Spleen (tissue), 7 donors: ENCODE results near the gene PAM.

Experiments
- POLR2A ChIP-seq, 3 donors: fragments of 450-650 bp; IDR thresholded peaks; one replicate each; pipeline ENCODE4 v1.5.1; 2017; ENCODE audit warnings: antibody characterized with exemption in 3 of 3, mild to moderate bottlenecking in 1 of 3
- POLR2AphosphoS5 ChIP-seq, 3 donors: sonication (generic); formaldehyde crosslinking; IDR thresholded peaks; one replicate each; pipeline ENCODE4 v1.5.1; 2017; ENCODE audit warnings: antibody characterized with exemption in 3 of 3
- TF ChIP-seq, protein P1 (sequence below), 11 experiments: fragments of 200-600 bp in 7 of 11; fragments of 450-650 bp in 4 of 11; sonication (generic) in 4 of 11; IDR thresholded peaks in 8 of 11; conservative IDR thresholded peaks in 3 of 11; 1 replicate in 7 of 11; 2 replicates in 4 of 11; pipeline versions ENCODE4 v1.4.0 to v1.8.0; 2016 to 2021; ENCODE audit warnings: antibody characterized with exemption in 11 of 11, inconsistent platforms in 4 of 11, mild to moderate bottlenecking in 1 of 11
- donor health status: DM: no; HTN: no; CAD: no; lungs with moderate emphysema.
- donor health status: DM: no; HTN: no; CAD: no.
- donor health status: DM: no; HTN: no; CAD: no.

DNA sequence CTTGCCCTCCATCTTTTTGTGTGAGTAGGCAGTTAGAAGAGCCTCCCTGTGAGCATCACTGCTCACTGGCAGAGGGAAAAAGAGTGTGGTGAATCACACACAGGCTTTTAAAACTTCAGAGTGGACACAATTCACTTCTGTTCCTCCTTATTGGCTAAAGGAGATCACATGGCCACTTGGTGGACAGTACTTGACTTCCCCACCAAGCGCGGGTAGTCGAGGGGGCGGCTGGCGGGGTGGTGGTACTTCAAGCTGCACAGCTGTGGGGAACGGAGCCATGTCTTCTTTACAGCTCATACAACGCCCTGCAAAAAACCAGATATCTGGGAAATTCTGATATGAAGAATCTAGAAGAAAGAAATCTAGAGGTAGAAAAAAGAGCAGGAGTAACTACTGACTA, 95.4 kb downstream of the PAM start:
- TF ChIP-seq, protein P1, sequence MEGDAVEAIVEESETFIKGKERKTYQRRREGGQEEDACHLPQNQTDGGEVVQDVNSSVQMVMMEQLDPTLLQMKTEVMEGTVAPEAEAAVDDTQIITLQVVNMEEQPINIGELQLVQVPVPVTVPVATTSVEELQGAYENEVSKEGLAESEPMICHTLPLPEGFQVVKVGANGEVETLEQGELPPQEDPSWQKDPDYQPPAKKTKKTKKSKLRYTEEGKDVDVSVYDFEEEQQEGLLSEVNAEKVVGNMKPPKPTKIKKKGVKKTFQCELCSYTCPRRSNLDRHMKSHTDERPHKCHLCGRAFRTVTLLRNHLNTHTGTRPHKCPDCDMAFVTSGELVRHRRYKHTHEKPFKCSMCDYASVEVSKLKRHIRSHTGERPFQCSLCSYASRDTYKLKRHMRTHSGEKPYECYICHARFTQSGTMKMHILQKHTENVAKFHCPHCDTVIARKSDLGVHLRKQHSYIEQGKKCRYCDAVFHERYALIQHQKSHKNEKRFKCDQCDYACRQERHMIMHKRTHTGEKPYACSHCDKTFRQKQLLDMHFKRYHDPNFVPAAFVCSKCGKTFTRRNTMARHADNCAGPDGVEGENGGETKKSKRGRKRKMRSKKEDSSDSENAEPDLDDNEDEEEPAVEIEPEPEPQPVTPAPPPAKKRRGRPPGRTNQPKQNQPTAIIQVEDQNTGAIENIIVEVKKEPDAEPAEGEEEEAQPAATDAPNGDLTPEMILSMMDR (IDR thresholded peaks at IDR 0.05 in 8 of 11, conservative IDR thresholded peaks at IDR 0.05 in 3 of 11) = no peak
- TF ChIP-seq POLR2A (IDR thresholded peaks at IDR 0.05) (no peak), POLR2AphosphoS5 (IDR thresholded peaks at IDR 0.05) (no peak)
